Measurements from ENCODE around the gene NRG3. TPM values are rescaled to one million over a fixed set of nuclear protein-coding genes. Genes with fewer than 3 reads are reported as not detected.

NRG3 gene
- total and polyA plus RNA-seq, 3 donors from 2014 or later, result 2.7 to 3.9 (median 2.7) TPM

GRCh38 chr10:82889728-82890127 lies 1014.7 kb downstream of the NRG3 start:
- no peak for DNase-seq
- TF ChIP-seq, protein P1, sequence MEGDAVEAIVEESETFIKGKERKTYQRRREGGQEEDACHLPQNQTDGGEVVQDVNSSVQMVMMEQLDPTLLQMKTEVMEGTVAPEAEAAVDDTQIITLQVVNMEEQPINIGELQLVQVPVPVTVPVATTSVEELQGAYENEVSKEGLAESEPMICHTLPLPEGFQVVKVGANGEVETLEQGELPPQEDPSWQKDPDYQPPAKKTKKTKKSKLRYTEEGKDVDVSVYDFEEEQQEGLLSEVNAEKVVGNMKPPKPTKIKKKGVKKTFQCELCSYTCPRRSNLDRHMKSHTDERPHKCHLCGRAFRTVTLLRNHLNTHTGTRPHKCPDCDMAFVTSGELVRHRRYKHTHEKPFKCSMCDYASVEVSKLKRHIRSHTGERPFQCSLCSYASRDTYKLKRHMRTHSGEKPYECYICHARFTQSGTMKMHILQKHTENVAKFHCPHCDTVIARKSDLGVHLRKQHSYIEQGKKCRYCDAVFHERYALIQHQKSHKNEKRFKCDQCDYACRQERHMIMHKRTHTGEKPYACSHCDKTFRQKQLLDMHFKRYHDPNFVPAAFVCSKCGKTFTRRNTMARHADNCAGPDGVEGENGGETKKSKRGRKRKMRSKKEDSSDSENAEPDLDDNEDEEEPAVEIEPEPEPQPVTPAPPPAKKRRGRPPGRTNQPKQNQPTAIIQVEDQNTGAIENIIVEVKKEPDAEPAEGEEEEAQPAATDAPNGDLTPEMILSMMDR (IDR thresholded peaks at IDR 0.05), result no peak
- no peak for TF ChIP-seq POLR2A (IDR thresholded peaks at IDR 0.05)
- intact Hi-C loops (cut with DNase I; ENCODE audit: low total_unique reads), result no loop called here
- WGBS, 2 donors, result 38 to 70% methylated on average over 2 of the region's 2 CpGs
- no peak overlapping the region for H3K27ac ChIP-seq
- no peaks in the 10 kb centered on the region for H3K9me3 ChIP-seq
- H3K36me3 ChIP-seq (ENCODE audit: low read depth, missing control alignments), result no peaks in the 10 kb centered on the region
- H3K4me3 ChIP-seq, result no peak overlapping the region
- H3K4me1 ChIP-seq, result no peaks in the 10 kb centered on the region
- H3K27me3 ChIP-seq, result no peaks in the 10 kb centered on the region

DNA sequence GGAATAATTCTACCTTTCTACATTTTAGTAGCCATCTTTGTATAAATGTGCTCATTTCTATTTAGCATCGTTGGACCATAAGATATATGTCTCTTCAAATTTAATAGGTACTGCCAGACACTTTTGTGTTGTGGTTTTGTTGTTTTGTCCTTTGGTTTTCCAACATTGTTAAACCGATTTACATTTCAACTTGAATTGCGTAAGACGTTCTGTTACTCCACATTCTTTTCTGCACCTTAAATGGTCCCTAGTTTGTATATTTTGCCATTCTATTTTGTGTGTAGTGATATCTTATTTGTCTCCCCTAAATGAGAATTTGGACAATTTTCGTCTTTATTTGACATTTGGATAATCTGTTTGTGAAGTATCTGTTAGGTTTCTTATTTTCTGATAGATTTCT lies 1015.6 kb downstream of the NRG3 start:
- Histone ChIP-seq H3K4me1 (no peaks in the 10 kb centered on the region), H3K4me3 (no peak overlapping the region), H3K27me3 (no peaks in the 10 kb centered on the region), H3K9me3 (no peaks in the 10 kb centered on the region), H3K27ac (no peak overlapping the region), H3K36me3 (ENCODE audit: low read depth, missing control alignments) (no peaks in the 10 kb centered on the region)
- WGBS, 2 donors, result 83 to 93% methylated on average over 5 of the region's 5 CpGs
- intact Hi-C loops (cut with DNase I; ENCODE audit: low total_unique reads), result no loop called here
- TF ChIP-seq POLR2A (IDR thresholded peaks at IDR 0.05), result no peak
- TF ChIP-seq, protein P1 (IDR thresholded peaks at IDR 0.05), result no peak
- DNase-seq, result no peak

DNA sequence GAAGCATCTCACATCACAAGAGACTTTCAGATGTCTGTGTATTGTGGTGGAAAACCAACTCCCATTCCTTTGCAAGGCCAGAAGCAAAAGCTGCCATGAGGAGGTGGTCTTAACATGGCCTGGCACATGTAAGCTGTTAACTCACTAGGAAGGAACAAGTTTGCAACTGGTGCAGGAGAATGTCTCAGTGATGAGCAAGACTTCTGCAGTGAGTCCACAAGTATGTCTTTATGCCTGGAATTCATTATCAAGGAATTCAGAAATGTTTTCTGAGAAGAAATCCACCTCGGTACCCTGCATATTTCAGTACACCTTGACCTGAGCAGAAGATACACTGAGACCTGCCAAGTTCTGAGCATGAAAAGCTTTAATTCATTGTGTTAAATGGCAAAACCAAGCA lies 1033.1 kb downstream of the NRG3 start:
- 70 to 79% methylated on average over 1 of the region's 1 CpG for WGBS, 2 donors
- H3K27me3 ChIP-seq, result no peaks in the 10 kb centered on the region
- DNase-seq, result no peak
- H3K36me3 ChIP-seq (ENCODE audit: low read depth, missing control alignments), result no peaks in the 10 kb centered on the region
- H3K4me3 ChIP-seq, result no peak overlapping the region
- no peak overlapping the region for H3K27ac ChIP-seq
- no peaks in the 10 kb centered on the region for H3K4me1 ChIP-seq
- H3K9me3 ChIP-seq, result no peaks in the 10 kb centered on the region
- intact Hi-C loops (cut with DNase I; ENCODE audit: low total_unique reads), result no loop called here
- TF ChIP-seq, protein P1 (IDR thresholded peaks at IDR 0.05), result no peak
- no peak for TF ChIP-seq POLR2A (IDR thresholded peaks at IDR 0.05)

DNA sequence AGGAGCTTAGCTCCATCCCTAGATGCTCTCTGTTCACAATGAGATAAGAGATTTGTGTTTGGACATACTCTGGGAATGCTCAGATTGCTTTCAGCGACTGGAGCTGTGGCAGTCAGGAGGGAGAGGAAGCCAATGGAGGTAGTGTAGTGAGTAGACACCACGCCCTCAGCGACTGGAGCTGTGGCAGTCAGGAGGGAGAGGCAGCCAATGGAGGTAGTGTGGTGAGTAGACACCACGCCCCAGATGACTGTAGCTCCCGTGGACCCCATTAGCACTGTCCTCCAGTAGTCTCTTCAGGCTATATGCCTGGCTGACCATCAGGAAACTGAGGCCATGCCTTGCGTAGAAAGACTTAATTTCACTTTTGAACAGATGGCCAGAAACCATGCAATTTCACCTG lies 1033.8 kb downstream of the NRG3 start:
- intact Hi-C loops (cut with DNase I; ENCODE audit: low total_unique reads), result no loop called here
- TF ChIP-seq, protein P1 (IDR thresholded peaks at IDR 0.05), result no peak
- no peak for TF ChIP-seq POLR2A (IDR thresholded peaks at IDR 0.05)
- no peaks in the 10 kb centered on the region for H3K4me1 ChIP-seq
- DNase-seq, result no peak
- no peaks in the 10 kb centered on the region for H3K36me3 ChIP-seq (ENCODE audit: low read depth, missing control alignments)
- H3K27ac ChIP-seq, result no peak overlapping the region
- 71 to 86% methylated on average over 6 of the region's 6 CpGs for WGBS, 2 donors
- H3K27me3 ChIP-seq, result no peaks in the 10 kb centered on the region
- H3K9me3 ChIP-seq, result no peaks in the 10 kb centered on the region
- no peak overlapping the region for H3K4me3 ChIP-seq

DNA sequence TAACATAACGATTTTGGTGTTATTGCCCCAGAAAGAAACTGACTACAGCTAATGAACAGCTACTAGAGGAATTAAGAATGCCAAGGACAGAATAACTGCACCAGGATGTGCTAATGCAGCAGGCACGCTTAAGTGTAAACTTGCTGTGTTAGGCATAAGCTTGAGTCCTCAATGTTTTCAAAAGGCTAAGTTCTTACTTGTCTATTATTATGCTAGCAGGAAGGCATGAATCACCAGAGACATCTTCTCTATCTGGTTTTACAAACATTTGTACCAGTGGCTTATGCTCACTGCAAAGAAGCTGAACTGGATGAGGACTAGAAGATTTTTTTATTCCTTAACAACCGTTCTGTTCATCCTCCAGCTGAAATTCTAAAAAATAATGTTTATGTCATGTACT lies 1035.3 kb downstream of the NRG3 start:
- DNase-seq, result no peak
- Histone ChIP-seq H3K36me3 (ENCODE audit: low read depth, missing control alignments) (no peaks in the 10 kb centered on the region), H3K9me3 (no peaks in the 10 kb centered on the region), H3K4me3 (no peak overlapping the region), H3K27me3 (no peaks in the 10 kb centered on the region), H3K27ac (no peak overlapping the region), H3K4me1 (no peaks in the 10 kb centered on the region)
- intact Hi-C loops (cut with DNase I; ENCODE audit: low total_unique reads), result no loop called here
- WGBS, 2 donors, result 81 to 87% methylated on average over 3 of the region's 3 CpGs
- TF ChIP-seq, protein P1 (IDR thresholded peaks at IDR 0.05), result no peak
- TF ChIP-seq POLR2A (IDR thresholded peaks at IDR 0.05), result no peak

Data from testis (tissue), 3 donors.